ENCODE data around the gene IL22RA1.

GRCh38 chr1:24152631-24153494 is 9.9 kb upstream of the IL22RA1 start:
- TF ChIP-seq CTCF (IDR thresholded peaks at IDR 0.05) (no peak), POLR2A (IDR thresholded peaks at IDR 0.05) (no peak), EP300 (IDR thresholded peaks at IDR 0.05) (no peak)
